ENCODE results near the gene BAHCC1.

Gene BAHCC1

GRCh38 chr17:81489998-81490992 lies 95.0 kb downstream of the BAHCC1 start:
- no peaks in the 10 kb centered on the region for H3K9me3 ChIP-seq (ENCODE audit: control insufficient read depth, insufficient read depth, low read length)
- no peaks in the 10 kb centered on the region for H3F3A ChIP-seq (ENCODE audit: control insufficient read depth, insufficient read depth)
- no peaks in the 10 kb centered on the region for H3K79me2 ChIP-seq (ENCODE audit: control insufficient read depth, low read length)
- H3K27ac ChIP-seq (ENCODE audit: low read depth, low read length): no peak overlapping the region
- H3K4me1 ChIP-seq (ENCODE audit: control insufficient read depth, low read length): peaks cover 16% of the 10 kb centered on the region
- no peak overlapping the region for H3K4me3 ChIP-seq (ENCODE audit: low read length)
- no peaks in the 10 kb centered on the region for H3K9me2 ChIP-seq (replicated peaks; ENCODE audit: control insufficient read depth, low read length)
- H3K27me3 ChIP-seq (ENCODE audit: control insufficient read depth, low read length): peaks cover 22% of the 10 kb centered on the region
- no peaks in the 10 kb centered on the region for H3K36me3 ChIP-seq (ENCODE audit: control insufficient read depth, low read length)
- TF ChIP-seq EZH2phosphoT487 (IDR thresholded peaks at IDR 0.05; ENCODE audit: borderline replicate concordance, low read length) (no peak), CTCF (IDR thresholded peaks at IDR 0.05; ENCODE audit: low read depth, low read length, poor library complexity, severe bottlenecking) (no peak)
- H4K20me1 ChIP-seq (ENCODE audit: control insufficient read depth, insufficient read depth, low read depth, low read length): no peaks in the 10 kb centered on the region
- H3K4me2 ChIP-seq (ENCODE audit: low read length): no peak overlapping the region

DNA sequence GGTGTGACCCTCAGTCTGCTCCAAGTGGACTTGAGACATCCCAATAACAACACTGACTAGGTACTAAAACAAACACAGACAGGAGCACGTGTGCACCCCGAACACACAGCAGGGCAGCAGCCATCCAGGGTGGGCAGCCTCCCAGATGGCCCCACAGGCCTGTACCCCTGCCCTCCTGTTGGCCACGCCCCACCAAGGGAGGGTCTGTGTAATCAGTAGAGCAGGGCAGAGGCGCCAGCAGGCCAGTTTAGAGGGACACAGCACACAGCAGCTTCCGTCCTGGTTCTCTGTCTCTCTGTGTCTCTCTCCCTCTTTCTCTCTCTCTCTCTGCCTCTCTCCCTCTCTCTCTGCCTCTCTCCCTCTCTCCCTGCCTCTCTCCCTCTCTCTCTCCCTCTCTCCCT lies 95.9 kb downstream of the BAHCC1 start:
- Histone ChIP-seq H3K4me2 (ENCODE audit: low read length) (no peak overlapping the region), H3K4me1 (ENCODE audit: control insufficient read depth, low read length) (peaks cover 12% of the 10 kb centered on the region), H3F3A (ENCODE audit: control insufficient read depth, insufficient read depth) (no peaks in the 10 kb centered on the region), H3K9me2 (replicated peaks; ENCODE audit: control insufficient read depth, low read length) (no peaks in the 10 kb centered on the region), H3K27me3 (ENCODE audit: control insufficient read depth, low read length) (peaks cover 22% of the 10 kb centered on the region), H4K20me1 (ENCODE audit: control insufficient read depth, insufficient read depth, low read depth, low read length) (no peaks in the 10 kb centered on the region), H3K27ac (ENCODE audit: low read depth, low read length) (no peak overlapping the region), H3K79me2 (ENCODE audit: control insufficient read depth, low read length) (no peaks in the 10 kb centered on the region), H3K9me3 (ENCODE audit: control insufficient read depth, insufficient read depth, low read length) (no peaks in the 10 kb centered on the region), H3K36me3 (ENCODE audit: control insufficient read depth, low read length) (no peaks in the 10 kb centered on the region), H3K4me3 (ENCODE audit: low read length) (no peak overlapping the region)
- TF ChIP-seq EZH2phosphoT487 (IDR thresholded peaks at IDR 0.05; ENCODE audit: borderline replicate concordance, low read length) (no peak), CTCF (IDR thresholded peaks at IDR 0.05; ENCODE audit: low read depth, low read length, poor library complexity, severe bottlenecking) (no peak)

- Histone ChIP-seq H3K4me2 (ENCODE audit: low read length) (no peak overlapping the region), H3K4me3 (ENCODE audit: low read length) (no peak overlapping the region), H3K4me1 (ENCODE audit: control insufficient read depth, low read length) (peaks cover 9% of the 10 kb centered on the region), H3K36me3 (ENCODE audit: control insufficient read depth, low read length) (no peaks in the 10 kb centered on the region), H3F3A (ENCODE audit: control insufficient read depth, insufficient read depth) (no peaks in the 10 kb centered on the region), H3K79me2 (ENCODE audit: control insufficient read depth, low read length) (no peaks in the 10 kb centered on the region), H3K9me3 (ENCODE audit: control insufficient read depth, insufficient read depth, low read length) (no peaks in the 10 kb centered on the region), H3K9me2 (replicated peaks; ENCODE audit: control insufficient read depth, low read length) (no peaks in the 10 kb centered on the region), H3K27ac (ENCODE audit: low read depth, low read length) (no peak overlapping the region), H4K20me1 (ENCODE audit: control insufficient read depth, insufficient read depth, low read depth, low read length) (no peaks in the 10 kb centered on the region), H3K27me3 (ENCODE audit: control insufficient read depth, low read length) (peaks cover 22% of the 10 kb centered on the region)
- TF ChIP-seq EZH2phosphoT487 (IDR thresholded peaks at IDR 0.05; ENCODE audit: borderline replicate concordance, low read length) (no peak), CTCF (IDR thresholded peaks at IDR 0.05; ENCODE audit: low read depth, low read length, poor library complexity, severe bottlenecking) (no peak)
These were observed 96.5 kb downstream of the BAHCC1 start for GRCh38 chr17:81491761-81492160.
